HG02970 (cell line): ENCODE results near the gene MEN1.

Experiments used
- ATAC-seq: cut with Tn5 transposase; IDR thresholded peaks from one replicate; pipeline ENCODE4 v1.9.1; 2021; ENCODE audit warnings: mild to moderate bottlenecking, moderate library complexity, moderate number of reproducible peaks; ENCODE audit not compliant: unreplicated experiment, low FRiP score

Gene MEN1

GRCh38 chr11:64803158-64803845 is 7.0 kb downstream of the MEN1 start, which contains the start of gene MAP4K2:
Gene MAP4K2 (minus strand): TSS chr11:64803214. CDS start chr11:64803149, 65 bp downstream.
- peak; percentile 64 for ATAC-seq

GRCh38 chr11:64802370-64803157 is 7.8 kb downstream of the MEN1 start:
- ATAC-seq = peak; percentile 29

DNA sequence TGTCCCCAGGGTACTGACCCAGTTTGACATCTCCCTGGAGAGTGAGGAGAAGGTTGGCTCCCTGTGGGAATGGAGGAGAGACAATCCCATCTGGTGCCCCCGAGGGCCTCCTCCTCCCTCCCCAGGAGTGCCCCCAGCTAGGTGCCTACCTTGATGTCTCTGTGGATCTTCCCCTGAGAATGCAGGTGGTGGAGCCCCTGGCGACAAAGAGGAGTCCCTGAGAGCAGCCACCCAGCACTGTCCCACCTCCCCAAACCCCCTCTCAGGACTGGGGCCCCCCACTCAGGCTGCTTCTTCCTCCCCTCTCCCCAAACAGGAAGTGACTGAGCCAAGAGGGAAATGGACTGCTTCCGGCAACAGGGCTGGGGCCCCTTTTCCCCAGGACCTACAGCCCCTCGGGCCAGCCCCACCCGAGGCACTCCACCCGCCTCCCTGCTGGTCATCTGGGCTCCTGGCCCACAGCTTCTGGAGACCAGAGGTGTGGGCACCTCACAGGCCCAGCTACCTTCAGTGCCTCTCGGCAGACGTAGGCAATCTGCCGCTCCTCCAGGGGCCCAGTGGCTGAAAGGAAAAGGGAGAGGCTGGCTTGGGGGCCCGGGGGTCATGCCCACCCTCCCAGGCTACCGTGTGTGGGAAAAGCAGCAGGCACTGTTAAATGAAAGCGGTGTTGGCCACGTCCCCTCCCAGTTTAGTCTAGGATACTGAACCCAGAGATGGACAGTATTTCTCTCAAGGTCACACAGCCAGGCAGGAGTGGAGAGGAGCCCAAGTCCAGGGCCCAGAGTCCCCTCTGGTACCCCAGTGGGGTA is 8.6 kb downstream of the MEN1 start:
- no peak for ATAC-seq

GRCh38 chr11:64801158-64801464 is 9.2 kb downstream of the MEN1 start:
- no peak for ATAC-seq

GRCh38 chr11:64800303-64801157 is 9.8 kb downstream of the MEN1 start:
- no peak for ATAC-seq

- ATAC-seq = no peak
Observed at GRCh38 chr11:64799623-64800302, 10.6 kb downstream of the MEN1 start.

- no peak for ATAC-seq
Observed at GRCh38 chr11:64799256-64799622, 11.1 kb downstream of the MEN1 start.

DNA sequence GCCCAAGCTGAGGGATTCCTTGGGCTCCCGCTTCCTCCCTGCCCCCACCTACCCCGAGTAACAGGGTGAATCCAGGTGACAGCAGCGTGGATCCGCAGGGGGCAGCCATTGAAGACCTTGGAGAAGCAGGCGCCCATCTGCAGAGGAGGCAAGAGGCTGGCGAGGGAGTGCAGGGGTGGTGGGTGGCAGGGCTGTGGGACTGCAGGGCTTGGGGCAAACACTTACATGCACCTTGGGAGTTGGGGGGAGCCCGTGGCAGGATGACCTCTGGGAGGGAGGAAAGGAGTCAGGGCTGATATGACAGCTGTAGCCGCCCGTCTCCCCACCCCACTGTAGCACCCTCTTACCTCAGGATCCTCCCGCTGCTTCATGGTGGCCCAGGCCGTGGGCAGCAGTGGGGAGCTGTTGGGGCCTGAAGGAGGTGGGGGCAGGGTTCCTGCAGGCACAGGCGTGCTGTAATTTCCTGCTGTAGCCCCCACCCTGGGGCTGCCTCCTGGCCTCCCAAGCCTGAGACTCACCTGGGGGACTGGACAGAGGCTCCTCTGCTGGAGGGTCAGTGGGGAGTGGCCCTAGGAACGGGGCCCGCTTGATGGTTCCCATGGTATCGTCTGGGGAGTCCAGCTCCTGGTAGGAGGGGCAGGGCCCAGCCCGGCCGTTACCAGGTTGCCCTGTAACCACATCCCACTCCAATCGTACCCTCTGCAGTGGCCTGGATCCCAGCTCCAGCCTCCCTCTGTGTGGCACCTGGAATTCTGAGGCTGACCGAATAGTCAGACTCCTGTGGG is 13.4 kb downstream of the MEN1 start:
- ATAC-seq = no peak

DNA sequence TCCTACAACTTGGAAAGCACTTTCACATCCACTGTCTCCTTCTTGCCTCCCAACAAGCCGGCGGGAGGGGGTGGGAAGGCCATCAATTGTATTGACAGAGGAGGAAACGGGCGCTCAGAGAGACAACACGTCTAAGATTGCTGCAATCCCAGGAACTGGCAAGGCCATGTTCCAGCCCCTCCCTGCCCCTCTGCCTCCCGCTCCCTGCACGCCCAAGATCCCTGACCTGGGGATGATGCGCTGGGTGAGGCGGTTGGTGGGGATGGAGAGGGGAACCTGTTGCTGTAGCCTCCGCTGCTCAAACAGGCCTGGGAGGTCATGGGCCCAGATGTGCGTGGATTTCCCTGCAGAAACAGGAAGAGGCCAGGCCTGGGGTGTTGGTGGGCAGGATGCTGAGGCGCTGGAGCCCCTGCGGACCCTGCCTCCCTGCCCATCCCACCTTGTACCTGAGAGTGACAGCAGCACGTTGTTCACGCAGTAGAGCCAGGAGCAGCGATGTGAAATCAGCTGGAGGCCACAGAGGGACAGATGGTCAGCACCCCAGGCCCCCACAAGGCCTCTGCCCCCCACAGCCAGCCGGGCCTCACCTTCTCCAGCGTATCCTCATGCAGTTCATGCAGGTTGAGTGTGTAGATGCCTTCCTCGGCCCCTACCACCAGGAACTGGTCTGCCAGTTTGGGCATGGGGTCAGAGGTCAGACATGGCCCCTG is 14.1 kb downstream of the MEN1 start:
- ATAC-seq = no peak

- no peak for ATAC-seq
Observed at GRCh38 chr11:64794526-64794925, 15.8 kb downstream of the MEN1 start.

GRCh38 chr11:64793271-64794160 is 16.8 kb downstream of the MEN1 start:
- ATAC-seq = no peak

DNA sequence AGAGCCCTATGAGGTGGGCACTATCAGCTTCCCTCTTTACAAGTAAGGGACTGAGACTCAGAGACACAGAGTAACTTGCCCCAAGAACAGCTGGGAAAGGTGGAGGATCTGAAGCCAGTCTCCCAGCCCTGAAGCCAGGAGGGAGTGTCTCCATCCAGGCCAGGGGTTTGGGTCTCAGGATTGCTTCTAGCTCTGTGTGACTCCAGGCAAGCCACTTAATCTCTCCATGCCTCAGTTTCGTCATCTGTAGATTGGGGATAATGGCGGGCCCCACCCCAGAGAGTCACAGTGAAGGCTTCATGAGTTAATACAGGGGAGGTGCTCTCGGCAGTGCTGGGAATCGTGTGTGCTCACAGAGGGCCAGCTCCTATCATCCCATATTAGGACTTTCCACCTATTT is 17.9 kb downstream of the MEN1 start:
- no peak for ATAC-seq

DNA sequence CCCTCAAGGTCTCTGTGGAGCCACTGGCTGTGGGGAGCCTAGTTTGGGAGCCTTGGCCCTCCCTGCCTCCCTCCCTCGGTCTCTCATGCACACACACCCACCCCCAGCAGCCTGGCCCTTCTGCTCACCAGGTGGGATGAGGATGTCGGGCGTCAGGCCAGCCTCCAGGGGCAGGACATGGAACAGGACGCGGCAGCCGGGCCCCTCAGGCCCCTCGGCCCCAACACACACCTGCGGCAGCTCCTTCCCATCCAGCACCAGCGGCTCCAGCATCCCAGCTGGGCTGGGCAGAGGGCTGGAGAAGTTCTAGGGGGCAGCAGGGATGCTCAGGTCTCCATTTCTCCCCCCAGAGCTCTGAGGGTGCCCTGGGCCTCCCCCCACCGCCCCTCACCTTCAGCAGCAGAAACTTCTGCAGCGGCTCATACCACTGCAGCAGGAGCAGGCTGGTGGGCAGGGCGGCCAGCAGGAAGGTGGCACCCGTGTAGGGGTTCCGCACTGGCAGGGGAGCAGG is 18.5 kb downstream of the MEN1 start:
- ATAC-seq = no peak

GRCh38 chr11:64790205-64791095 is 19.9 kb downstream of the MEN1 start:
- ATAC-seq = no peak

- no peak for ATAC-seq
Observed at GRCh38 chr11:64789331-64790204, 20.8 kb downstream of the MEN1 start.
